Measurements from ENCODE around the gene MROH9.

GRCh38 chr1:170893655-170894297, 41.6 kb upstream of the MROH9 start:
- TF ChIP-seq, protein P1, sequence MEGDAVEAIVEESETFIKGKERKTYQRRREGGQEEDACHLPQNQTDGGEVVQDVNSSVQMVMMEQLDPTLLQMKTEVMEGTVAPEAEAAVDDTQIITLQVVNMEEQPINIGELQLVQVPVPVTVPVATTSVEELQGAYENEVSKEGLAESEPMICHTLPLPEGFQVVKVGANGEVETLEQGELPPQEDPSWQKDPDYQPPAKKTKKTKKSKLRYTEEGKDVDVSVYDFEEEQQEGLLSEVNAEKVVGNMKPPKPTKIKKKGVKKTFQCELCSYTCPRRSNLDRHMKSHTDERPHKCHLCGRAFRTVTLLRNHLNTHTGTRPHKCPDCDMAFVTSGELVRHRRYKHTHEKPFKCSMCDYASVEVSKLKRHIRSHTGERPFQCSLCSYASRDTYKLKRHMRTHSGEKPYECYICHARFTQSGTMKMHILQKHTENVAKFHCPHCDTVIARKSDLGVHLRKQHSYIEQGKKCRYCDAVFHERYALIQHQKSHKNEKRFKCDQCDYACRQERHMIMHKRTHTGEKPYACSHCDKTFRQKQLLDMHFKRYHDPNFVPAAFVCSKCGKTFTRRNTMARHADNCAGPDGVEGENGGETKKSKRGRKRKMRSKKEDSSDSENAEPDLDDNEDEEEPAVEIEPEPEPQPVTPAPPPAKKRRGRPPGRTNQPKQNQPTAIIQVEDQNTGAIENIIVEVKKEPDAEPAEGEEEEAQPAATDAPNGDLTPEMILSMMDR (IDR thresholded peaks at IDR 0.05; ENCODE audit: borderline replicate concordance, extremely low read depth, low read length, poor library complexity, severe bottlenecking) = no peak
- no peak for TF ChIP-seq EZH2 (IDR thresholded peaks at IDR 0.05; ENCODE audit: borderline replicate concordance, low read depth, low read length, severe bottlenecking)

Measured in DND-41 (cell line).